Myocyte (in vitro differentiated cells): ENCODE data around the gene C5orf46. TPM values are rescaled to one million over a fixed set of nuclear protein-coding genes. Genes with fewer than 3 reads are reported as not detected.
"Not testable (repeated sequence)": the region's sequence is repeated elsewhere in the genome, so short reads cannot be mapped to it uniquely, and the experiment has no call there.

ENCODE experiments used
- DNase-seq: peaks from one replicate; pipeline ENCODE4 v3.0.0-alpha.2; 2012; ENCODE audit warnings: low read depth
- total RNA-seq: library from RNA; depleted of rRNA; stranded (reverse); fragments of >200 nt; gene quantifications from 2 replicates; pipeline ENCODE4 v1.2.3, GENCODE V29; 2014

Gene C5orf46
- total RNA-seq, 1 donor from 2014 or later: not detected

DNA sequence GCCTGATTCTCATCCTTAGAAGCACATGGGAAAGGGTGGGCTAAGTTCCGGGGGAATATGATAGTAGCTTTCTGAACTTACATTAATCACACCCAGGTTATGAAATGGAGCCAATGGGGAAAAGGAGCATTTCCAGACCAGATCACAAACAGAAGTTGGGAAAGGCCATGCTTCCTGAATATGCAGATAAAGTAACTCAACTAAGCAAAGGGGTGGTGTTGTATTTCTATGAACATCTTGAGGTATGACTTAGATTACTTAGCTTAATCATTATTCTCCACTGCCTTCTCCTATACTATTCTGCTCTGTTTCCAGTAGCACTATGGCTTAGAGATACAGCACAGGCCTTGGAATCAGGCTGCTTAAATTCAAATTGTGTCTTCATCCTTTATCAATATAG, 10.5 kb downstream of the C5orf46 start:
- no peak for DNase-seq

DNA sequence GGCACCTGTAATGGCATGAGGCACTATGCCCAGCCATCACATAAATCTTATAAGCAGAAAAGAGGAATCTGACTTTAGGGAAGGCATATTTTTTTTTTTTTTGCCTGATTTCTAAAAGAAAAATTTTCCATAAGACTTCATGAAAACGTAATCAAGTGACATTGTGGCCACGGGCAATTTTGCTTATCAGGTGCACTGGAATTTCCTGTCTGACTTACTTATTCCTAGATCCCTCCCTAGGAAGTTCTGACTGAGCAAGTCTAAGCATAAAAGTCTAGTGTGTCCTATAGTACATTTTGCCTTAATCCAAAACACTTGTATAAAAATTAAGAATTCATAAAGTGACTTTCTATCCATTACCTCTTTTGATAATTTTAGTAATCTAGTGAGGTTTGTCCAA, 12.5 kb downstream of the C5orf46 start:
- DNase-seq: no peak

DNA sequence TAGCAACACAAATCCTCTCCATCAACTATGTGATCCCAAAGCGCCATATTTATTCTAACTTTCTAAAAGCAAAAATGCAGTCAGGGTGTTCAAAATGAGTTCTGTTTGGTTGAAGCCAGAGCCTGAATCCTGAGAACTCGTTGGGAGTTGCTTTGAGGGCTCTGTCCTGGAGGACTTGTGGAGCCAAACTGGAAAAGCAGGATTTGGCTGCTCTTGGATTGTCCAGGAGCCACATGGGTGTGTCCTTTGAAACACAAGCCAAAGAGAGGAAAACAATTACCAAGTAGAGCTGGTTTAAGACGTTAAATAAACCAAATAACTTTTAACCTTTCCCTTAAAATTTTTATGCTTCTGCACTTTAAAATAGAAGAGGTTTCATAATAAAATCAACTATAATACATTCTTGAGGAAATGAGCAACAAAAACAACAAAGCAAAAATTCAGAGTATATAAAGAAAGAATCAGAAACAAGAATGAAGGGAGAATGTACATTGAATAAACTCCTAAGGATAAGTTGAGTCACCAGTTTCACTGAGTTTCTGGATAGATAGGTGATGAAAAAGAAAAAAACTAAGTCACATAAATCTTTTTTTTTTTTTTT, 13.5 kb downstream of the C5orf46 start:
- no peak for DNase-seq

DNA sequence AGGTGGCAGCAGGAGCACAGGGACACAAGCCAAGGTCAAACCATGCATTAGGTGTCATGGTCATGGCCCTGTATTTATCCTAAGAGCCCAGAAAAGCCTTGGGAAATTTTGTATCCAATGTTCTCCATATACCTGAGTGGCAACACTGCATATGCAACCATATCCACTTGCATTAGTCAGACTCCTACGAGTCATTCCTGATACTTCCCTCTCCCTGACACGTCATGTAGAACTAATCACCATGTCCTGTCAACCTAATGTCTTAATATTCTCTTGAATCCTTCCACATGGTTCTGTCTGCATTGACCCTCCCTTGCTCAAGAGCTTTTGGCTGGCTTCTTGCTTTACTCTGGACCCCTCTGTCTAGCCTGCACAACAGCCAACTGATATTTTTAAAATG, 18.4 kb downstream of the C5orf46 start:
- DNase-seq: no peak

DNA sequence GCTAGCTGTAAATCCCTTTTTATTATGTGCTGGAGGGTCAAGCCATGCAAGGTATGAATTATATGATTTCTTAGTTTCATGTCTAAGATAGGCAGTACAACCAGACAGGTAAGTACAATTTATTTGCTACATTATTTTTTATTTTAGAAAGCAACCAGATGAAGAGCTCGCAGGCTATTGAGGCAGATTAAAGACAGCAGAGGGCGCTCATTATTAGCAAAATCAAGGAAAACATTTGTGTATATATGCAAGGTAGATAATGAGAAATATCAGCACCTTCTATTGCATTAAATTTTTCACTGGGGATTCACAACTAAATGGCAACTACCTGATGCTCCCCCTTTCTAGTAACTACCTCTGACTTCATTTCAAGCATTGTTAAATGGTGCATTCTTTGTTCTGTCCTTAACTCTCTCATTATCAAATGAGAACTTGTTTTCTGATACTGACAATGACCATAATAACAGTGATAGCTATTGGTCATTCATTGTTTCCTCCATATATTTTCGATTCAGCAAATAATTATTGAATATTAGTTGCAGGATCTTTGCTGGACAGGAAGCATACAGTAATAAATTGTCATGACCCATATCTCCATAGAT, 19.2 kb downstream of the C5orf46 start:
- DNase-seq: peak; percentile 19

DNA sequence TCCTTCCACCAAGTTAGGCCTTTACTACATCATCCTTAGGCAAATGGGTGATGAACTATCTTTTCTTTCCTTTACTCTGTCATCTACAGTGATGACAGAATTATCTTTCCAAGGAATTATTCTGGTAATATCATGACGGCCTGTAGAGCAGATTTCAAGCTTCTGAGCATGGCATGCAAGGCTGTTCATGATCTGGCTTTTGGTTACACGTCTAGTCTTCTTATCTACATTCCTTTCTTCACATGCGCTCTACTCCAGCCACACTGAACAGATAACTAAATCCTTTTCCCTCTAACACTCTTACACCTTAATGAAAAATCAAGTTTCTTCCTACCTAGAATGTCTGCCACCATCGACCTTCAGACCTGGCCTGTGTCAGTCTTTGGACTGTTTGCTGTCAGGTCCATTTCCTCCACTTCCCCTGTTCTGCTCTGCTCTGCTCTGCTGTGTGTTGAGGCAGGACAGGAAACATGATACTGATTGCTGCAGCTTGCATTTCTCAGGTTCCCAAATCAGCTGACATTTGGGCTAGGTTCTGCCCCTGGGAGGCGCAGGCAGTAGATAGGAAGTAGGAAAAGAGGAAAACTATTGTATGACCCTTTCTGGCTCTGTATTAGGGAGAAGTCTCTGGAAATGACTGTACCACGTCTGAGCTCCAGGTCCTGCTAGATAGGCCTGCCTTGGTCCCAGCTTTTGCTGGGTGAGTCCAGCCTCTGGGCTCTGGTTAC, 23.6 kb downstream of the C5orf46 start:
- DNase-seq: no peak

DNA sequence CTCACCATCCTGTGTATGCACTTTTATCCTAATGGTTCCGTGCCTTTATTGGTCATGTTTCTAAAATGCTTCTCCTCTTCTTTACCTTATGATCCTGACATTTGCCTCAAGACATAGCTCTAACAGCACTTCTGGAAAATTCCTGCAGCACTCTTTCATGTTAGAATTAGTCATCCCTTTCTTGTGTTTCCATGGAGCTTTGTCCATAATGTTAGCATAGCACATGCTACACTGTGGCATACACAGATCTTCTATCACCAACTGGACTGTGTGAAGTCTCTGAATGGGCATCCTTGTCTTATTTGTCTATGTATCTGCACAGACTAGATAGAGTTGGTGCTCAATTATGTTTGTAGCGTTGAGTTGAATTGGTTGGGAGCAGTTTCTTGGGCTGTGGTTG, 25.9 kb downstream of the C5orf46 start:
- no peak for DNase-seq

DNA sequence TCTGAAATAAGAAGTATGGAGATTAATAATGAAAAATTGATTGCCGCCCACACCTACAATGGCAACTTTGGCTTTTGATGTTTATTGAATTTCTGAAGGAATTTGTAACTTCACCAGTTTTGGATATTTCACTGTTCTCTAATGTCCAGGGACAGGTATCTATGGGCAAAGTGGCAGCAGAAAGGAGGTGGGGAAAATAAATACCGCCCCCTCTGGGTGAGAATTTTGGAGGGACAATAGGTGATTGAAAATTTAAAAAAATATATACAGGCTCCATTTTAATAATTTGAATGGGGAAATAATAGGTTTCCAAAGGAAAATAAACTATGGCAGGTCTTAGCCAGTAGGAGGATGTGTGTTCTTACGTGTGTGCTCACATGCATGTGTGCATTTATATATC, 26.6 kb downstream of the C5orf46 start:
- DNase-seq: no peak

DNA sequence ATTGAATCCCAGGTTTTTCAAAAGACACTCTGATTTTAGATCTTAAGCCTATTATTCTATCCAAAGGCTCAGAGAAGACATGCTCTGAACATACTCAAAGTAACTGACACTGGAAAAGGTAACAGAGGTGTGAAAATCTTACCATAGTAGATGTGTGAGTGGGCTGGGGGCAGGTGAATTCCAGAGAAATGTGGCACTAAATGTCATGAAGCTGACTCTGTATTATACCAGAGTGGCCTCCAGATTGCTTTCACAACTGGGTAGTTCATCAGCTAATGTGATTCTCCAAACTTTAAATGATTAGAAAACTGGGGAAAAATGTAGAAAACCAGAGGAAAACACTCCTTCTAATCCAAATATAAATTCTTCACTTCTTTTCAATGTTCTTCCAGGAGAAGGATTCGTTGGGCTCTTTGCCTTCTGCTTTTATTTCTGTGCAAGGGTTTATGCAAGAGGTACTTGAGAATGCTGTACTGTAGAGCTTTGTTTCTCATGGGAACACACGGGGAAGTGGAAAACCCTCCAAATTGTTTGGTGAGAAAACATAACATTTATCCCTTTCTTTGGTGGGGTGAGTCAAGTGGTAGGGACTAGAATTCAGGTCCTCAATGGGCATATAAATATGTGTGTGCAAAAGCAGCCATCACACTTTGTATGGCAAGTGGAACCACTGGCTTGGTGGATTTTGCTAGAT, 28.1 kb downstream of the C5orf46 start, which contains the start of gene SCGB3A2:
Gene SCGB3A2, plus strand, starts transcription at position 646 of the 694 bp plus-strand sequence. CDS start 93 bp downstream, outside the sequence.
- no peak for DNase-seq

DNA sequence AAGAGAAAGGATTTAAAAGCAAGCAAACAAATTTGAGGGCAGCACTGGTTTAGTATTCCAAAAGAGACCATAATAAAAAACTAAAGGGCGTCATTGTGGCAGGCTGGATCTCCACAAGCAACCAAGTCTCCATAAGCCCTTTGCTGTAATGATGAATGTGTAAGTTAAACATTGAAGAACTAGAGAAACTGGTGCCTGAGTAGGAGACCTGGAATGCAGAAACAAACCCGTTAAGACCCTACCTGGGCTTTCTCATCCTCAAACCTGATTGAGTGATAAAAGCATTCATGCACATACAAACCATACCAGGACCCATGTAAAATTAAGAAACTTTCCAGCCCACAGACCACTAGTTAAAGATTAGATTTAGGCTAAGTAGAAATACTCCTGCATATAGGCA, 29.7 kb downstream of the C5orf46 start:
- no peak for DNase-seq

DNA sequence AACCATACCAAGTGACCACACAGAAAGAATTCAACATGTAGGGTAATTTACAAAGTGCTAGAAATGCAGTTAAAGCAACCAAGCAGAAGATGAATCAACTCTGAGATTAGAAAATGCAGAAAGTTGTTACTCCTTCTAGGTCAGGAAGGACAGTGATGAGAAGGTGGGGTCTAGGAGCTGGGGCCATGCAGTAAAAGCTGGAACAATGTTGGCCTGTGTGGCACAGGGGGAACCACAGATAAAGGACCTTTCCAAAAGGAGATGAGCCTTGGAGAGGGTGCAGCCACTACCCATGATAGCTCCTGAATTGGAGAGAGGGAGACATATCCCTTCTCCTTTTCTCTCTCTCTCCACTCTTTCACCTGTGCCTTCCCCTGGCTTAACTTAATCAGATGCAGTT, 30.2 kb downstream of the C5orf46 start:
- no peak for DNase-seq

DNA sequence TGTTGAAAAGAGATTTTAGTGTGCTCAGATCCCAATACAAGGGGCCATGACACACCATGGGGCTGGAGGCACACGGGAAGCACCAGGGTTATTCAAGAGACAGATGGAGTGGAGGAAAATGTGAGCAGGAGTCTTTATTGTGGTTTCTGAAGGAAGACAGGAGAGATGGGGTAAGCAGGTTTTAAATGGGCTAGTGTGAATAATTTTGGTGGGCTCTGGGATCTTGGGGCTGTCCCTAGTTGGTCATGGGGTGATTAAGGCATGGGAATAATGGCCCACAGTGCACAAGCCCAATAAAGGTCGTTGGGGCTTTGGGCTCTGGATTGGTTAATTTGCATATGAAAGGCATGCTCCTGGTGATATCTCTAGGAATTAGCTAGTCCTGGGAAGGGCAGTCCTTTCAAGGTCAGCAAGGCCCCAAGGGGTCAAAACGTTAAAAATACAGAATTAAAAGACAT, 31.4 kb downstream of the C5orf46 start:
- no peak for DNase-seq

DNA sequence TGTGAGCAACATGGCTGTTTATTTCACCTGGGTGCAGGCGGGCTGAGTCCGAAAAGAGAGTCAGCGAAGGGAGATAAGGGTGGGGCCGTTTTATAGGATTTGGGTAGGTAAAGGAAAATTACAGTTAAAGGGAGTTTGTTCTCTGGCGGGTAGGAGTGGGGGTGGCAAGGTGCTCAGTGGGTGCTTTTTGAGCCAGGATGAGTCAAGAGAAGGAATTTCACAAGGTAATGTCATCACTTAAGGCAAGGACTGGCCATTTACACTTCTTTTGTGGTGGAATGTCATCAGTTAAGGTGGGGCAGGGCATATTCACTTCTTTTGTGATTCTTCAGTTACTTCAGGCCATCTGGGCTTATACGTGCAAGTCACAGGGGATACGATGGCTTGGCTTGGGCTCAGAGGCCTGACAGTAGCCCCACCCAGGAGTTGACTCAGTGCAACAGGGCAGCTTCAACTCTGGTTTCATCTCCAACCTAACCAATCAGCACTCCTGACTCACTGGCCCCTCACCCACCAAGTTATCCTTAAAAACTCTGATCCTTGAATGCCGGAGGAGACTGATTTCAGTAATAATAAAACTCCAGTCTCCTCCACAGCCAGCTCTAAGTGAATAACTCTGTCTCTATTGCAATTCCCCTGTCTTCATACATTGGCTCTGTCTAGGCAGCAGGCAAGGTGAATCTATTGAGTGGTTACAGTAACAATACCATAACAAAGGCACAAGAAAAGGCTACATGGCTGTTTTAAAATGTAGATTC, 32.0 kb downstream of the C5orf46 start:
- not testable (repeated sequence) for DNase-seq

DNA sequence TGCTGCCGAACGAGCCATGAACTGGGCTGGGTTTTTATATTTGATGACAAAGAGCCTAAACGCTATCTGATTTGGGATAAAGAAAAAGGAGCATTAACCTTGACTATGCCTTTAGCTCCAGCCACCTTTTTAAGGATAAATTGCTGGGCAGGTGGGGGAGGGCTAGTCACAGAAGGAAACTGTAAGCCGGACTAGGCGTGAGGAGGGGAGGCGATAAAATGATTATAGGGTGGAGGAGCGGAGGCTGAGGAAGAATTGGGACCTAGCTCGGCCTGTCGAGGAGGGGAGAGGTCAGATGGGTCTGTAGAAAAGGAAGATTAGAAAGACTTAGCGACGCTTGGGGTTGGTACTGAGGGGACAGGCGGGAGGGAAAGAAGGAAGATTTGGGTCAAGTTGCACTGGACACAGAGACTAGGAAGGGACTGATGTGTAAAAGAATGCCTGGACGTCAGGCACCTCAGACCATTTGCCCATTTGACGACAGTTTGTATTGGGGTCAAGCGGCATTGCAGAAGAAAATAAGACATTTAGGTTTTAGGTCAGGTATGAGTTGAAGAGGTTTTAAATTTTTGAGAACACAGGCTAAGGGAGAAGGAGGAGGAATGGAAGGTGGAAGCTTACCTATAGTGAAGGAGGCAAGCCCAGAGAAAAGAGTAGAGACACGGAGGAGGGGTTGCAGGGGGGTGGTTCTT, 33.4 kb downstream of the C5orf46 start:
- DNase-seq: not testable (repeated sequence)

DNA sequence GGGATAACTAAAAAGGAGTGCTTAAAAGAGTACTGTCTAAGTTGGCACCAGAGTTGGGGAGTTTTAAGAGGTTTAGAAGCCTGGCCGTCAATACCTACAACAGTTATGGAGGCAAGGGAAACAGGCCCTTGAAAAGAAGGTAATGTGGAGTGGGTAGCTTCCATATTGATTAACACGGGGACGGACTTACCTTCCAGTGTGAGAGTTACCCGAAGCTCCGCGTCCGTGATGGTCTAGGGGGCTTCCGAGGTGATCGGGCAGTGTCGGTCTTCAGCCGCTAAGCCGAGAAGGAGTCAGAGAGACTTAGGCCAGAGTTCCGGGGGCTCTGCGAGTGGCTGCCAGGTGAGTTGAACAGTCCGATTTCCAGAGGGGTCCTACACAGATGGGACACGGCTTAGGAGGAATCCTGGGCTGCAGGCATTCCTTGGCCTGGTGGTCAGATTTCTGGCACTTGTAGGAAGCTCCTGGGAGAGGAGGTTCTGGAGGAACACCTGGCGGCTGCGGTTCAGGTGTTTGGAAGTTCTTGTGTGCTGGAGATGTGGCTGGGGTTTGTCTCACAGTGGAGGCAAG, 34.3 kb downstream of the C5orf46 start:
- not testable (repeated sequence) for DNase-seq

DNA sequence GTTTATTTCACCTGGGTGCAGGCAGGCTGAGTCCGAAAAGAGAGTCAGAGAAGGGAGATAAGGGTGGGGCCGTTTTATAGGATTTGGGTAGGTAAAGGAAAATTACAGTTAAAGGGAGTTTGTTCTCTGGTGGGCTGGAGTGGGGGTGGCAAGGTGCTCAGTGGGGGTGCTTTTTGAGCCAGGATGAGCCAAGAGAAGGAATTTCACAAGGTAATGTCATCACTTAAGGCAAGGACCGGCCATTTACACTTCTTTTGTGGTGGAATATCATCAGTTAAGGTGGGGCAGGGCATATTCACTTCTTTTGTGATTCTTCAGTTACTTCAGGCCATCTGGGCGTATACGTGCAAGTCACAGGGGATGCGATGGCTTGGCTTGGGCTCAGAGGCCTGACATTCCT, 36.4 kb downstream of the C5orf46 start:
- not testable (repeated sequence) for DNase-seq

DNA sequence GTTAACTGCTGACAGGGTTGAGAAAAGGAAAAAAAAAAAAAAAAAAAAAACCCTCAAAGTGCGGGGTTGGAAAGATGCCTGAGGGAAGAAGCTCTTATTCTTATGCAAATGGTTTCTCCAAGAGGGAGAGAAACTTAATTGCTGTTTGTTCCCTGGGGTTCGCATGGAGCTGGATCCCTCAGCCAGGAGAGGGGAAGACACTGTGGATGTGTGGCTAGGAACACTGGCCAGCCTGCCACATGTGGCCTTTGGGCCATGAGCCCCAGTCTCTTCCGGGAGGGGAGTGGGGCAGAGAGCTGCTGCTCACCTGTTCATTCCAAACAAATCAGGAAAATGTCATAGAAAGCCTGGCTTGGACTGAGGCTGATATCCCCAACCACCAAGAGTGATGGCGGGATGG, 37.2 kb downstream of the C5orf46 start:
- no peak for DNase-seq

DNA sequence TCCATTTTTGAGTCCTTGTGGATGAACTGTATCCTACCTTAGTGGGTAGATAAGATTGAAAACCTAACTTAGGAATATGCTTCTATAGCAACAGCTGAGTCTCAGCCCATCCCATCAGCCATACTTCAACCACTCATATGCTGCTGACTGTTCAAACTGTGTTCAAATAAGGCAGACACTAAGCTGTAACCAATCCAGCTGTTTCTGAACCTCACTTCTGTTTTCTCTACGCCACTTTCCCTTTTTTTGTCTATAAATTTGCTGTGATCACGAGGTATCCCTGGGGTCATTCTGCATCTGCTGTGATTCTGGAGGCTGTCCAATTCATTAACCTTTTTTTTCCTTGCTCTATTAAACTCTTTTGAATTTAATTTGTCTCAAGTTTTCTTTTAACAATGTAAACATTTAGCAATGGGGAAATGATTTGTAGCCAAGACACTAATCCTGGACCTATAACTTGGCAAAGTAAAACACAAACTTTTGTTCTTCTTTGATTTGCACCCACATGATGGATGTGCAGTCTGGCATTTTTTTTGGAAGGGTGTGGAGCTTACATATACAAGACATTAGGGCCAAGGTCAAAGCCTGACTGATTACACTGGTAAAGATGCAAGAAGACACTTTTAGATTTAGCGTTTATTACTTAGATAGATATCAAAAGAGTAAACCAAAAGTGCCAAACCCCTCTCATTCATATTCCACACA, 42.7 kb downstream of the C5orf46 start:
- DNase-seq: no peak

DNA sequence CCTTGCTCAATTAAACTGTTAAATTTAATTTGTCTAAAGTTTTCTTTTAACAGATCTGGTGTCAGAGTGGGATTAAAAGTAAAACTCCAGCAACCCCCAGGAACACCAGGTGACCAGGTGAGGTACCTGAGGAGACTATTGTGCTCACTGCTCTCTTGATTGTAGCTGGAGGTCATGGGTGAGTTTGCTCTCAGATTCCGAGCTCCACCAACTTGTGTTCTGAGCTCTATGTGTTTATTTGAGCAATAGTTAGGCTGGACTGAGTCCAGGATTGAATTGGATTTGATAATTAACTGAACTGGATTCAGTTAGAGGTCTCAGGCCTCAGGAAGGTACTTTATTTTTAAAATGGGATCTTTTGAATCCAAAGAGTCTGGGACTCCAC, 45.7 kb downstream of the C5orf46 start:
- no peak for DNase-seq
